Testis (tissue), 5 donors: ENCODE results near the gene SRGAP1. TPM values are rescaled to one million over a fixed set of nuclear protein-coding genes. Genes with fewer than 3 reads are reported as not detected.
A peak's percentile ranks its signal among the peaks of the same experiment; 100 is the strongest.

Experiments
- DNase-seq: peaks from one replicate; pipeline ENCODE4 v3.0.0-alpha.2; 2019
- H3K27ac ChIP-seq, 2 donors: fragments of 200-600 bp; sonication (generic); one replicate each; pipeline ENCODE4 v1.5.1; 2019
- H3K27me3 ChIP-seq: fragments of 200-600 bp; sonication (generic); one replicate; pipeline ENCODE4 v1.5.1; 2019
- H3K36me3 ChIP-seq: fragments of 200-600 bp; sonication (generic); one replicate; pipeline ENCODE4 v1.5.1; 2017; ENCODE audit warnings: low read depth; ENCODE audit errors: missing control alignments
- H3K4me1 ChIP-seq: fragments of 200-600 bp; sonication (generic); one replicate; pipeline ENCODE4 v1.5.1; 2019
- H3K4me3 ChIP-seq, 2 donors: fragments of 200-600 bp; sonication (generic); one replicate each; pipeline ENCODE4 v1.5.1; 2017 to 2019
- H3K9me3 ChIP-seq: fragments of 200-600 bp; sonication (generic); one replicate; pipeline ENCODE4 v1.5.1; 2017
- POLR2A ChIP-seq: fragments of 450-650 bp; IDR thresholded peaks from one replicate; pipeline ENCODE4 v1.6.1; 2017; ENCODE audit warnings: antibody characterized with exemption, mild to moderate bottlenecking, moderate library complexity
- WGBS, 2 donors: methylation state at CpG; one replicate each; pipeline ENCODE4 v1.1.5; 2018; 5-methylcytosine and 5-hydroxymethylcytosine counted together
- intact Hi-C: fragments of 100-400 bp; cut with DNase I; formaldehyde crosslinking; loops from one replicate; pipeline ENCODE4 v1.15.1; 2023; ENCODE audit warnings: low total_unique reads
- long read RNA-seq, 2 donors: transcript quantifications; one replicate each; lab custom pipeline, GENCODE V29; 2026
- polyA plus RNA-seq: library from polyadenylated mRNA; stranded (reverse); fragments of 350-450 nt; fragmentation: Illumina TruSeq; extraction: RNeasy Lipid Tissue Mini Kit (QIAGEN cat#74804); gene quantifications from one replicate; pipeline ENCODE4 v1.2.3, GENCODE V29; 2014; ENCODE audit warnings: low read depth, low replicate concordance; ENCODE audit not compliant: insufficient read depth
- total RNA-seq, 2 donors: library from RNA; depleted of rRNA; stranded (reverse); fragments of >200 nt; gene quantifications; one replicate each; pipeline ENCODE4 v1.2.3, GENCODE V29; 2016
- TF ChIP-seq, protein P1 (sequence below), 3 experiments: fragments of 450-650 bp in 2 of 3; fragments of 200-600 bp in 1 of 3; sonication (generic) in 1 of 3; IDR thresholded peaks; one replicate each; pipeline ENCODE4 v1.5.1; 2016 to 2019; ENCODE audit warnings: antibody characterized with exemption in 3 of 3, mild to moderate bottlenecking in 2 of 3, moderate library complexity in 1 of 3

The SRGAP1 gene
- total RNA-seq (10 to 100 TPM; 26.9 to 47.2 TPM), polyA plus RNA-seq (9.4 TPM)
- long read RNA-seq, donor 1, partial matches to known transcripts: 5 of 5 reads
- long read RNA-seq, donor 1, other reads (novel, unspliced or antisense): 0 of 5 reads
- long read RNA-seq, donor 2, partial matches to known transcripts: 0 of 1 reads
- long read RNA-seq, donor 2, other reads (novel, unspliced or antisense): 0 of 1 reads

DNA sequence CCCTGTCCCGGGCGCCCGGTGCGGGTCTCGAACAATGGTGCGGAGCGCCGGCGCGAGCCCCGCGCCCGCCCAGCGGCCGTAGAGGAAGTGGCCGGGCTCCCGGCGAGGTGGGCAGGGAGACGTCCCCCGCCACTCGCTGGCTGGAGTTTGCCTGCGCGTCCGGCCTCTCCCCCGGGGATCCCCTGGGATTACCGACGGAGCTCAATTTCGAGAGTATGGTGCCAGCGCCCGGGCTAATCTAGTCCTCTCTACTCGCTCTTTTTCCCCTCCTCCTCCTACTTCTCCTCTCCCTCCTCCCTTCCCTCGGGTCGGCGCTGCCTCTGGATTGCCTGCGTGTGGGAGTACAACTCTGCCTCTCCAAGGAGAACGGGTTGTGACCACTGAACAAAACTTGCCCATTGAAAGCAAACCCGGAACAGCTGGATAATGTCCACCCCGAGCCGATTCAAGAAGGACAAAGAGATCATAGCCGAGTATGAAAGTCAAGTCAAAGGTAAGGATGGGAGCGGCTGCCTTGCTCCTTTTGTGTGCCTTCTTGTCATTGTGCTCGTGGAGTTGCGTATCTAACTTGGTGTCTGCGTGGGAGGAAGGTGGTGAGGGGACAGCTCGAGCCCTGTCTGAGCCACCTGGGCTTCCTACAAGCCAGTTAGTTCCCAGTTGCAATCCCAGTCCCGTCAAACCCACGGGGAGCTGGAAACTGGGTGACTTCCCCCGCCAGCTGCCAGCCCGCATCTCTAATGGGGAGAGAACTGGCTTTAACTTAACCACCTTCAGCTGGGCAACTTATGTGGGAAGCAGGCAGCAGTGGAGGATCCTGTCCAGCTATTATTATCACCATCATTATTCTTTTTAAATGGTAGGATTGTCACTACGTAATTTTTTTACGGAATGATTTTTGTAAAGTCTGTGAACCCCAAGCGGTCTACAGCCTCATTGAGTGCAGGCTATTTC, at the start of gene SRGAP1:
Gene SRGAP1 (plus strand): TSS at position 310 of the 951 bp plus-strand sequence. CDS start 117 bp downstream, at position 427.
- peak; percentile 76 for DNase-seq
- Histone ChIP-seq H3K27ac (peak within 1 kb of the TSS; percentile 95), H3K4me1 (peaks cover 4% of the 10 kb centered on the region), H3K36me3 (no peaks in the 10 kb centered on the region), H3K27me3 (no peaks in the 10 kb centered on the region), H3K4me3 (peak within 1 kb of the TSS; percentile 82 to 94), H3K9me3 (no peaks in the 10 kb centered on the region)
- 1% methylated on average over 37 of the region's 52 CpGs for WGBS, 2 donors
- intact Hi-C loops: loop anchor here (10.0 kb wide), 1 partner anchor 340 kb away; no protein-coding TSS in a partner anchor
- TF ChIP-seq, protein P1, sequence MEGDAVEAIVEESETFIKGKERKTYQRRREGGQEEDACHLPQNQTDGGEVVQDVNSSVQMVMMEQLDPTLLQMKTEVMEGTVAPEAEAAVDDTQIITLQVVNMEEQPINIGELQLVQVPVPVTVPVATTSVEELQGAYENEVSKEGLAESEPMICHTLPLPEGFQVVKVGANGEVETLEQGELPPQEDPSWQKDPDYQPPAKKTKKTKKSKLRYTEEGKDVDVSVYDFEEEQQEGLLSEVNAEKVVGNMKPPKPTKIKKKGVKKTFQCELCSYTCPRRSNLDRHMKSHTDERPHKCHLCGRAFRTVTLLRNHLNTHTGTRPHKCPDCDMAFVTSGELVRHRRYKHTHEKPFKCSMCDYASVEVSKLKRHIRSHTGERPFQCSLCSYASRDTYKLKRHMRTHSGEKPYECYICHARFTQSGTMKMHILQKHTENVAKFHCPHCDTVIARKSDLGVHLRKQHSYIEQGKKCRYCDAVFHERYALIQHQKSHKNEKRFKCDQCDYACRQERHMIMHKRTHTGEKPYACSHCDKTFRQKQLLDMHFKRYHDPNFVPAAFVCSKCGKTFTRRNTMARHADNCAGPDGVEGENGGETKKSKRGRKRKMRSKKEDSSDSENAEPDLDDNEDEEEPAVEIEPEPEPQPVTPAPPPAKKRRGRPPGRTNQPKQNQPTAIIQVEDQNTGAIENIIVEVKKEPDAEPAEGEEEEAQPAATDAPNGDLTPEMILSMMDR (IDR thresholded peaks at IDR 0.05): no peak

DNA sequence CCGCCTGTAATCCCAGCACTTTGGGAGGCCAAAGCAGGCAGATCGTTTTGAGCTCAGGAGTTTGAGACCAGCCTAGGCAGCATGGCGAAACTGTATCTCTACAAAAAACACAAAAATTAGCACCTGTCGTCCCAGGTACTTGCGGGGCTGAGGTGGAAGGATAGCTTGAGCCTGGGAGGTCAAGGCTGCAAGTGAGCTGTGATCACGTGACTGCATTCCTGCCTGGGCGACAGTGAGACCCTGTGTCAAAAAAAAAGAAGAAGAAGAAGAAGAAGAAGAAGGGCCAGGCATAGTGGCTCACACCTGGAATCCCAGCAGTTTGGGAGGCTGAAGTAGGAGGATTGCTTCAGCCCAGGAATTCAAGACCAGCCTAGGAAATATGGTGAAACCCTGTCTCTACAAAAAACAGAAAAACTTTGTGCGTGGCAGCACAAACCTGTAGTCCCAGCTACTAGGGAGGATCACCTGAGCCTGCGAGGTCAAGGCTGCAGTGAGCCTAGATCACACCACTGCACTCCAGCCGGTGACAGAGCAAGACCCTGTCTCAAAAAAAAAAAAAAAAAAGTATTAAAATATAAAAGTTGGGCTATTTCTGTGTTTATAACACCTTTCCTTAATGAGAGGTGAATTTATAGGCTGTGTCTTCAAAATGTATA, 49.3 kb upstream of the SRGAP1 start:
- Histone ChIP-seq H3K4me3 (no peak overlapping the region), H3K27ac (no peak overlapping the region), H3K36me3 (no peaks in the 10 kb centered on the region), H3K27me3 (no peaks in the 10 kb centered on the region), H3K9me3 (no peaks in the 10 kb centered on the region), H3K4me1 (no peaks in the 10 kb centered on the region)
- no peak for DNase-seq
- intact Hi-C loops: no loop called here
- 87 to 91% methylated on average over 10 of the region's 10 CpGs for WGBS, 2 donors
- TF ChIP-seq, protein P1 (IDR thresholded peaks at IDR 0.05): no peak
- no peak for TF ChIP-seq POLR2A

DNA sequence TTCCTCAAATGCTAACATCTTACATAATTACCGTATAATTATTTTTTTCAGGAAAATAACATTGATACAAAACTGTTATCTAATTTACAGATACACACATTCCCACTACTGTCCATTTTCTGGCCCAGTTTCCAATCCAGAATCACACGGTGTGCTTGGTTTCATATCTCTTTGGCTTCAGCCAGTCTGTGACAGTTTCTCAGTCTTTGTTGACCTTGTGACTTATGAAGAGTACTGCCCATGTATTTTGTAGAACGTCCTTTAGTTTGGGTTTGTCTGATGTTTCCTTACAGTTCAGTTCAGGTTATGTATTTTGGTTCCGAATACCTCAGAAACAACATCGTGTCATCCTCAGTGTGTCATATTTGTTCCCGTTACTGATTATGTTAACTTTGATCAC, 48.6 kb upstream of the SRGAP1 start:
- no peak for TF ChIP-seq POLR2A
- TF ChIP-seq, protein P1 (IDR thresholded peaks at IDR 0.05): no peak

DNA sequence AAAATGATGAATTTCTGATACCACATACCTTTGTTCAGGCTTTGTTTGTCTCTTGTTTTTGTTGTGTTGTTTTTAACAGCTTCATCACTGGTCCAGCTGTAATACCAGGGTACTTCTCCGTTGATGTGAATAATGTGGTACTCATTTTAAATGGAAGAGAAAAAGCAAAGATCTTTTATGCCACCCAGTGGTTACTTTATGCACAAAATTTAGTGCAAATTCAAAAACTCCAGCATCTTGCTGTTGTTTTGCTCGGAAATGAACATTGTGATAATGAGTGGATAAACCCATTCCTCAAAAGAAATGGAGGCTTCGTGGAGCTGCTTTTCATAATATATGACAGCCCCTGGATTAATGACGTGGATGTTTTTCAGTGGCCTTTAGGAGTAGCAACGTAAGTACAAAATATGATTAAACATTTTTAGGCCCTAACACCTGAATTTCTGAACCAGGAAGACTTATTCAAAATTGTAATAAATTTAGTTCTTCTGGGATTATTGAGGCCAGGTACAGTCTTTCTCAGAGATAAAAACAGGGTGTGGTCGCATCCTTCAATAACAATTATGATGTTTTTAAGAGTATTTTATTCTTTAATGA, 42.4 kb upstream of the SRGAP1 start:
- H3K27me3 ChIP-seq: no peaks in the 10 kb centered on the region
- no peak for TF ChIP-seq POLR2A
- TF ChIP-seq, protein P1 (IDR thresholded peaks at IDR 0.05): peak; percentile 31 to 66 (median 47)
- H3K36me3 ChIP-seq: no peaks in the 10 kb centered on the region
- no peaks in the 10 kb centered on the region for H3K4me1 ChIP-seq
- intact Hi-C loops: no loop called here
- H3K4me3 ChIP-seq: no peak overlapping the region
- WGBS, 2 donors: 65 to 68% methylated on average over 6 of the region's 6 CpGs
- no peaks in the 10 kb centered on the region for H3K9me3 ChIP-seq
- no peak for DNase-seq
- no peak overlapping the region for H3K27ac ChIP-seq

More for the DNA sequence above, 48.6 kb upstream of the SRGAP1 start:
- Histone ChIP-seq H3K27me3 (no peaks in the 10 kb centered on the region), H3K9me3 (no peaks in the 10 kb centered on the region), H3K4me3 (no peak overlapping the region), H3K4me1 (no peaks in the 10 kb centered on the region), H3K27ac (no peak overlapping the region), H3K36me3 (no peaks in the 10 kb centered on the region)
- WGBS, 2 donors: 63 to 73% methylated on average over 6 of the region's 6 CpGs
- DNase-seq: peak; percentile 36
- intact Hi-C loops: no loop called here
